Left forelimb (tissue), 1 donor: ENCODE data around the gene ZBBX.

Source experiments
- DNase-seq: peaks from one replicate; pipeline ENCODE4 v3.0.0-alpha.2; 2018; ENCODE audit warnings: low spot score

The ZBBX gene

DNA sequence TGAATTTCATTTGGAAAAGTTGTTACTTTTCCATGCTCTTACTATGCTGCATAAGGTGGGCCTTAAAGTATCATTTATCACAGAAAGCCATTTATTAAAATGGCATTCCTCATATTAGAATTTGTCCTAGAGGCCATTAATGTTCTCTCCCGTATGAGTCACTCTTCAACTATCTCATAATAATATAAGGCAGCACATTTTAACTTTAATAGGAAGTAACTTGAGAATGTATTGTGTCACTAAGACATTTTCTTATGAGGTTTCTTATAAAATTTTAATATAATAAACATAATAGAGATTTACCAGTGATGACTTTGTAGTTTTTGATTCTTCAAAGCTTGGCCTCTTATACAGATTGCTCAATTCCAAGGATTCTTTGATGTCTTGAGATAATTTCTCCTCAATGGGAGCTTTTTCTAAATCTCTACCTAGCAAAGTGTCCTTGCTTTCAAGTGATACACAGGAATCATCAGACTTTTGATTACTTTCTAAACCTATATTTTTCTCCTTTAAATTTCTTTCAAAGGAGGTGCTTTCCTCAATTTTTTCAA, 74.7 kb downstream of the ZBBX start:
- DNase-seq, result no peak

DNA sequence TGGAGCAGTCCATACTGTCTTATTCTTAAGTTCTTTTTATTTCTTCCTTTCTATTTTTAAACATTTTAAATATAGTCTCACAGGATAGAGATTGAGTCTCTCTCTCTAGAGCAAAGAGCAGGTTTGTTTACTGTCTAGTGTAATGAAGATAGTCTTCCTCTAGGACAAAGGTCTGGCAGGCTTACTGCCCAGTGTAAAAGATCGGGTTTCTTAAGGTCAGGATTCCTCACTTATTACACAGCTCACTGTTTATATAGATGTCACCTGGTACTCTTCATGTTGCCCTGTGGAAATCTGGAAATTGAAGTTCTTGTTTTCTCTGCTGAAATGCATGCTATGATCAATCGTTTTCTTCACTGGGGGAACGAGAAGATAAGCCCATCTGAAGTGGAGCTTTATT, 76.0 kb downstream of the ZBBX start:
- DNase-seq, result no peak

DNA sequence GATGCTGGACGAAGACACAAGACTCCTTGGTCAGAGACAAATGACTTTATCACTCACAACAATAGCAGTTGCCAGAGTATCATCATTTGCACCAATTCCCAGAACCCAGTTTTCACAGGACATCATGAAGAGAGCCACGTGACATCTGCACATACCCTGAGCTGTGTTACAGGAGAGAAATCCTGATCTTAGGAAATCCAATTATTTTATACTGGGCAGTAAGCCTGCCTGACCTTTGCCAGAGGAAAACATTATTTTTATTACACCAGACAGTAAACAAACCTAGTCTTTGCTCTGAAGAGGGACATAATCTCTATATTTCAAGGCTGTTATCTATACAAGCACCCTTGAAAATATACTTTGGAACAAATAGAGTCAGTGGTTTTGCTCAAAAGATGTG, 77.4 kb downstream of the ZBBX start:
- DNase-seq, result no peak

DNA sequence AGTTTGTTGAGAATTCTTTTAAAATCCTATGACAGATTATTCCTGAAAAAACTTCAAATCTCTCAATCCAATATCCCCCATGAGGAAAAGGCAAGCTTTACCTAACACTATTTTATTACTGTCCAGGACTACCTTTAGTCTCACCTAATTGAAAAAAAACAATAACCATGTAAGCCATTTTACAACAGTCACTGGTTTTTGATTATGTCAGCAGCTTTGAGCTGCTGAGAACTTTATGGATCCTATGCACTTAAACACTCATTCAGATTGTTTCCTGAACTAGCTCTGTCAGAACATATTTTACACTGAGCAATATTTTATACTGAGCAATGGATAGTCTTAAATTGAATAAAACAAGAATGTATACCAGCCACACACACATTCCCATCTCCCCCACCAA, 79.9 kb downstream of the ZBBX start:
- DNase-seq, result no peak

DNA sequence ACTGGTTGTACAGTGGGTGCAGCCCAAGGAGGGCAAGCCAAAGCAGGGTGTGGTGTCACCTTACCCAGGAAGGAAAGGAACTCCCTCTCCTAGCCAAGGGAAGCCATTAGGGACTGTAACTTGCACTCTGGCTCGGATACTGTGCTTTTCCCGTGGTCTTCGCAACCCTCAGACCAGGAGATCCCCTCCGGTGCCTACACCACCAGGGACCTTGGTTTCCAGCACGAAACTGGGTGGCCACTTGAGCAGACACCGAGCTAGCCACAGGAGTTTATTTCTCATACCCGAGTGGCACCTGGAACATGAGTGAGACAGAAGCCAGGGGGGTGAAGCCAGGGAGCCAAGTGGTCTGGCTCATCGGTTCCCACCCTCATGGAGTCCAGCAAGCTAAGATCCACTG, 90.7 kb downstream of the ZBBX start:
- DNase-seq, result no peak

DNA sequence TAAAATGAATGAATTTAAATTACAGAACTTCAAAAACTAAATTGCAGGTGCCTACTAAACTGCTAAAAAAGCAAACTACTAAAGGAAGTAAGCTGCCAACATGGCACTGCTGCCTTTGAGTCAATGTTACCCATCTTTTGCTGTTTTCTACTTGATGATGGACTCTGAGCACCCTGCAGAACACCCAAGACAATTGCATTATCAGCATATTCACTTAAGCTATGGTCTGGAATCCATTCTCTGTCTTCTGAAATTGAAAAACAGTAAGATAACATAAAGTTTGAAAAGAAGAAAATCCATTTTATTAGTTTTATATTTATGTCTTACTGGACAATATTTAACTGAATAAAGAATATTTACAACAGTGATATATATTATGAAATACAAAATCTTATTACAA, 91.4 kb downstream of the ZBBX start:
- no peak for DNase-seq

DNA sequence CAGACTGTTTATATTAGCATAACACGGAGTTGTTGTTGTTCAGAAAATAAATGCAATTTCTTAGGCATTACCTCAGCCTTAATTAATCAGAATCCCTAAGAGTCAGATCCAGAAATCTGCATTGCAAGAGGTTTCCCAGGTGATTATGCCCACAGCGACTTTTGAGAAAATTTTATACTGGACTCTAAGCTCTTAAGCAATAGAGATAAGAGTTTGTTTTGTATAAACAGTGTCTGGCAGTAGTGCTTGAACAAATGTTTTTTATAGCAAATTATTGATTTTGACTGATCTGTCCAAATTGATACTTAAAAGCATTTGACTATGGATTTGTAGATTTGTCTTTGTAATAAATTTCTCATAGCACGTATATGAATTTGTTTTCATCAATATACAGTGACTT, 92.8 kb downstream of the ZBBX start:
- DNase-seq, result no peak

DNA sequence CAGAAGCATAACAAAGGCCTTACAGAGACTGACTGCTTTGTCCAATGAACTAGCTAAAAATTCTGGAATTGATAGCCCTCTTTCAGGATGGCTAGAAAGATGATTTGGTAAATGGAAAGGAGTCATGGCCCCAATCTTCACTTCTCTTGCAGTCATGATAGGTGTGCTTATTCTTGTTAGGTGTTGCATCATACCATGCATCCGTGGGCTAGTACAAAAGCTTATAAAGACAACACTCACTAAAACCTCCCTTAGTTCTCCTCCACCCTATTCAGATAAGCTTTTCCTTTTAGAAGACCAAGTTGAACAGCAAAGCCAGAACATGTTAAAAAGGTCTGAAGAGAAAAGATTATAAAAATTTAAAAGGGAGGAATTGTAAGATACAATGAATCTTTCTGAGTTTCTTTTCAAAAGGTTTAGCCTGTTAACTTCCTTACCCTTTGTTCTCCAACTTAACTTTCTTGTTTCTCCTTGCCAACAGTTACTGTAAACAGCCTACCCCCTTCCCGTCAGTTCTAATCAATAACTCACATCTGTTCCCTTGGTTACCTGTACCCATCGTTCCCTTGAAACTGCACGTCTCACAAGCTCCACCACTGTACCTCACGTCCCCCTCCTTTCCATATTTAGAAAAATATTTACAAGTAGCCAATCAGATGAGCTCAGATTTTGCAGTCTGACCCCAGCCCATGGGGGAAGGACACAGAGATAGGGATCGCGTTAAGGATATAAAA, 105.8 kb downstream of the ZBBX start:
- no peak for DNase-seq

DNA sequence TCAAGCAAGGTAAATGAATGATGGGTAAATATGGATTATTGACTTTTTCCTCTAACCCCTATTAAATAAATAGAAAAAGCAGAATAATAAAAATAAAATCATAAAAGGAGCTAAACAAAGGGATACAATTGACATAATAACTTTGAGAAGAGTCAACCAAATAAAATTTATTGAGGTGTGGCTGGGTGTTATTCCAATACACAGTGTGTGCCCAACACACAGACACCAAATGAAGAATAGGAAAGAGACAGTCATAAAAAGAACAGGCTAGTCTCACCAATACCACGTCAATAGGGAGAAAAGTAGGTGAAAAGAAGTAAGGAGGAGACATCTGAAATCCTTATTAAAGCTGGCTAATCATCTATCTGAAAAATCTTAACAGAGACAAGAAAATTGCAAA, 127.1 kb downstream of the ZBBX start:
- no peak for DNase-seq

DNA sequence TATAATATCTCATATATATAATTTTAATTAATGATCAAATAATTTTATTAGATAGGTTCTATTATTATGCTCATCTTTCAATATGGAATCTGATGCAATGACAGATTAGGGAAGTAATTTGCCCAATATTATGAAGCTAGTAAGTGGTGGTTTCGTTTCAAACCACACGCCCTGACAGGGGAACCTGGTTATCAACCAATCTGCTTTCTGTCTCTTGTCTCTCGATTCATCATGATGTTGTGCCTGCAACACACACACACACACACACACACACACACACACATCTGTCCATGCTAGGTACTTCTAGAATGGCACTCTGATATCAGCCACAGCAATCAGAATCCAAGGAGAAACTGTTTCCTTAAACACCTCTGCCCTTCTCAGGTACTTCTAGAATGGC, 128.4 kb downstream of the ZBBX start:
- DNase-seq, result no peak

DNA sequence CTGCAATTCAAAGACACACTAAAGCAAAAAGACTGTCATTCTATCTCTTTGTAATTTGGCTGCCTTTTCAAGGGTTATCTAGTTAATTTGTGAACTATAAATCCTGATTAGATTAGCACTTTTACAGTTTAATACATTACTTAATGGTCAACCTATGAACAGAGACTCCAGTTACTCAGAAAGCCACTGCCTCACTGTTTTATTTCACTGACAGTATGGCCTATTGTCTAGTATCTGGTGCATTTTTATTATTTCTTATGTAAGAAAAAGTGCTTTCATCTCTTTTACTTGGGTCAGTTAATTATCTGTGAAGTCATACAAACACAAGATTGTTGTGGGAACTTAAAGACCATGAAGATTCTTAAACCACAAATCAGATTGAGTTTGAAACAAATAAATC, 133.8 kb downstream of the ZBBX start:
- no peak for DNase-seq

DNA sequence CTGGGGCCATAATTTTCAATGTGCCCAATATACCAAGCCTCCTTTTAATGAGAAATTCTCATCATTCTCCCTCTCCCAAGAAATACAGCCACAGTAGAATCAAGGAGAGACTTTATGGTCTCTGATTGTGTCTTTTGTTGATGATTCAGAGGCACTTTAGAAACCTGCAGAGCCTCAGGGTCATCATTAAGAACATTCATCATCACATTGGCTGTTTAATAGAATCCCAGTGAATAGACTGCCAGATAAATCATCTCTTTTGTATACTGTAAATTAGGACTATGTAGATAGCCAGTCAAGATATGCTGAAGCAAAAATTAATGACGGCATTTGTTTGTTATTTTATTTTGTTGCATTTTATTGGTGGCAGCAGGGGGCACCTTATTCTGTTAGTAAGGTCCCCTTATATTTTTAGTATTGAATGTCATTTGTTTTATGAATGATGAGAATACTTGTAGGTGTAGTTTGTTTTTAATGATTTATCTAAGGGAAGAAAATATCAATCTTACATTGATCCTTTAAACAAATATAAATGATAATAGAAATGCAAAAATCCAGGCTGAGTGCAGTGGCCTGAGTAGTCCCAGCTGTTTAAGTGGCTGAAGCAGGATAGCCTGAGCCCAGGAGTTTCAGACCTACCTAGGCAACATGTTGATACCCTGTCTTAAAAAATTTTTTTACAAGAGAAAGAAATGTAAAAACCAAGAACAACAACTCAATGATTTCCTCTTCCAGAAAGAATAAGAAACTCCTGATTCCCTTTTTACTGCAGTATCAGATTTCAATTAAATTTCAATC, 138.8 kb downstream of the ZBBX start:
- DNase-seq, result no peak

DNA sequence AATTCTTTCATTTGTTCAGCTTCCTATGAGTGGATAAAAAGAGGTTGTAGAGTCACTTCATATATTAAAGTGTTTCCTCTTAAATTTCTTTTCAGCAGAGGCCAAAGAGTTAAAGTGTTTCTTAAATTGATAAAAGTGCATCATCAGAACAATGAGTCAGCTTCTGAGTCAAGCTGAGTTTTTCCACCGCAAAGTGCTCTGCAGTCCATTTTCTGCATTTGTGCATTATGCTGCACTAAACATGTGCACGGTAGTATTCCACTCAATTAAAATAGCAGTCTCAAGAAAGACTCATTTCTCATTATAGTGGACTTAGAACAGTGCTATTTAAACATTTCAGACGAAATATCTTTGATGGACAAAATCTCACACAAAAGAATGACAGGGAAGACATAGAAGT, 152.0 kb downstream of the ZBBX start:
- no peak for DNase-seq

DNA sequence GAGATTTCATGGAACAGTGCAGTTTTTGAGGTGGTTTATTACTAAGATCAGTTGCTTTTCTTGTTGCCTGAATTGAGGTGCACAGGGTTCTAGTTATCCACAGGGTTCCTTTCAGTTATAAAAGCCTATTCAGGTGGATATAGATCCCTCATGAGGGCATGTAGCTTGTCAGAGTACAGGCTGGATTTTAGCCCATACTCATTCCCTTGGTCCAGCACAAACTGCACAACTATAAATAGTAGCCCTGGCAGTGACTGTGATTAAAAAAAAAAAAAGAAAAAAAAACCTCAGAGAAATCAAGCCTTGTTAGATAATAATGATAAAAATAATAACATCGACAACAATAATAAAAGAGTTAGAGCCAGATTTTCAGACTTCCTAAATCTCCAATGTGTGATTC, 154.3 kb downstream of the ZBBX start:
- DNase-seq, result no peak

DNA sequence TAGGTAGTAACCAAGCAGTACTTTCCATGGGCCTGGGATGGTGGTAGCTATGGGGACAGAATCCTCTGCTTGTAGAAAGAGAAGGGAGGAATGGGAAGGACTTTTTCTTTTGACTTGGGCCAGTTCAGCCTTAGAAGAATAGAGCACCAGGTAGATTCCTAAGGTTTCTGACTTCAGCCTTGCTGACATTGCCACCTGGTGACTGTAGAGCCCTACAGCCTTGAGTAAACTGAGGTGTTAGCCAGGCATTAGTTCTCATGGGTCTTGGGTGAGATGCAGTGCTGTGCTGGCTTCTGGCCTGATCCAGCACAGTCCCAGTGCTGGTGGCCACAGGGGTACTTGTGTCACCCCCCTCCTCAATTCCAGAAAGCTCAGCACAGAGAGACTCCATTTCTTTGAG, 171.1 kb downstream of the ZBBX start:
- DNase-seq, result no peak

DNA sequence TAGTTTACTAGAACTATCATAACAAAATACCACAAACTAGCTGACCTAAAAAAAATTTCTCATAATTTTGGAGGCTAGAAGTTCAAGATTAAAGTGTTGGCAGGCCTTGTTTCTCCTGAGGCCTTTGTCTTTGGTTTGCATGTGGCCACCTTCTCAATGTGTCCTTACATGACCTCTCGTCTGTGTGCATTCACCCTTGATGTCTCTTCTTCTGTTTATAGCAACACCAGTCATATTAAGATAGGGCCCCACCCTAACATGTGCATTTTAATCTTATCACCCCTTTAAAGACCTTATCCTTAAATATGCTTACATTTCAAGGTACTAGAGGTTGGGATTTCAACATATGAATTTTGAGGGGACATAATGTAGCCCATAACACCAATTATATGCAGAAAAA, 177.0 kb downstream of the ZBBX start:
- no peak for DNase-seq

DNA sequence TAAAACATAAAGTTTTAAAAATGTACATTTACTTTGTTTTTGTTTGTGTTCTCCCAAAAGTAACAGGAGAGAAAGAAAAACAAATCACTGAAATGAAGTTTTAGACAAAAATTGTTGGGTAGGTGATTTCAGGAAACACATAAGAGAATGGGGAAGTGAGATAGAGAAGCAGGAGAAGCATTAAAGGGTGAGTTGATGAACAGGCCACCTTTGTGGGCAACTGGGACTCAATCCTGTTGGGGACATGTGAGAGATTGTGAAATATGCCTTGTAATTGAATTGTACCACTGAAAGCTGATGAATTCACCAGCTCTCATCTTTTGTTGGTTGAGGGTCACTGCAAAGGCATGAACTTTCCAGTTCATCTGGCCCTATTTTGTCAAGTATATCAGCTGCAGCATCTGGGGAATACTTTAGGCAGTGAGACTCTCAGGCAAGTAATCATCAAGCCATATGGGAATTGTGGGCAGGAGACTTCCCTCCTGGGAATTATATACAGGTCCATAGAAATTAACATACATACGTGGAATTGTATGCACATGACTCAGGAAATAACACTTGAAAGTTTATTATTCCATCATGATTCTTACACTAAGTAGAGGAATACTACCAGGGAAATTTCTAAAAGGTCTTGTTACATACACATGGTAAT, 181.0 kb downstream of the ZBBX start:
- no peak for DNase-seq
